Activated CD4-positive, alpha-beta memory T cell treated with anti-CD3 and anti-CD28 coated beads, Interleukin-2, amount 10 ng/mL, durations not matched to agents 7 days and 5 days (primary cell): Measurements from ENCODE around the gene SRCAP. TPM values are rescaled to one million over a fixed set of nuclear protein-coding genes. Genes with fewer than 3 reads are reported as not detected.

Experiments used
- CTCF ChIA-PET: fragments of 350-600 bp; sonication (Branson Sonifier 250); formaldehyde crosslinking; loops from one replicate; lab custom pipeline; 2021; ENCODE audit warnings: antibody characterized with exemption, inconsistent platforms; lab: Charles Lee
- POLR2A ChIA-PET: fragments of 350-600 bp; sonication (Branson Sonifier 250); formaldehyde crosslinking; loops from one replicate; lab custom pipeline; 2021; ENCODE audit warnings: antibody characterized with exemption; lab: Charles Lee
- DNase-seq: peaks from one replicate; pipeline ENCODE4 v3.0.0-alpha.2; 2020
- H3K27ac Mint-ChIP-seq: one replicate; pipeline ENCODE4 v1.8.0; 2021; ENCODE audit warnings: mild to moderate bottlenecking, mixed read lengths
- H3K27me3 Mint-ChIP-seq: one replicate; pipeline ENCODE4 v1.8.0; 2021; ENCODE audit warnings: mixed read lengths
- H3K36me3 Mint-ChIP-seq: one replicate; pipeline ENCODE4 v1.8.0; 2021; ENCODE audit warnings: low read depth, mixed read lengths
- H3K4me1 Mint-ChIP-seq: one replicate; pipeline ENCODE4 v1.8.0; 2021; ENCODE audit warnings: mixed read lengths
- H3K4me3 Mint-ChIP-seq: one replicate; pipeline ENCODE4 v1.8.0; 2021; ENCODE audit warnings: mild to moderate bottlenecking, mixed read lengths
- H3K9me3 Mint-ChIP-seq: one replicate; pipeline ENCODE4 v1.8.0; 2021; ENCODE audit warnings: mixed read lengths
- total RNA-seq, 2 experiments: library from RNA; stranded (reverse); gene quantifications; one replicate each; pipeline ENCODE4 v1.2.3, GENCODE V29; 2021

Gene SRCAP
- total RNA-seq, 2 experiments from 2014 or later = 63.2 to 65.0 TPM

- H3K27me3 Mint-ChIP-seq = no peaks in the 10 kb centered on the region
- ChIA-PET CTCF (interaction anchor here (1.1 kb wide), 1 partner anchor 12 kb away, joined by 4 read pairs; no protein-coding TSS in a partner anchor), POLR2A (interaction anchor here (1.0 to 4.5 kb wide), 3 partner anchors 8 to 86 kb away, joined by 4 to 28 read pairs (median 5); partner anchors contain the start of gene PHKG2)
- H3K4me3 Mint-ChIP-seq = no peak overlapping the region
- no peak for DNase-seq
- H3K36me3 Mint-ChIP-seq = peaks cover 26% of the 10 kb centered on the region
- H3K27ac Mint-ChIP-seq = no peak overlapping the region
- H3K4me1 Mint-ChIP-seq = peaks cover 29% of the 10 kb centered on the region
- no peaks in the 10 kb centered on the region for H3K9me3 Mint-ChIP-seq
These were observed 60.1 kb downstream of the SRCAP start for GRCh38 chr16:30758988-30759491.

GRCh38 chr16:30760001-30760559, 61.1 kb downstream of the SRCAP start:
- DNase-seq = no peak
- Mint-ChIP-seq H3K9me3 (no peaks in the 10 kb centered on the region), H3K36me3 (peaks cover 30% of the 10 kb centered on the region), H3K4me3 (no peak overlapping the region), H3K27me3 (no peaks in the 10 kb centered on the region), H3K27ac (no peak overlapping the region), H3K4me1 (peaks cover 29% of the 10 kb centered on the region)
- POLR2A ChIA-PET = interaction anchor here (0.8 to 4.5 kb wide), 5 partner anchors 9 to 85 kb away, joined by 3 to 28 read pairs (median 4); partner anchors contain the start of gene PHKG2
- CTCF ChIA-PET = interaction anchor here (1.1 kb wide), 1 partner anchor 11 kb away, joined by 4 read pairs; no protein-coding TSS in a partner anchor

DNA sequence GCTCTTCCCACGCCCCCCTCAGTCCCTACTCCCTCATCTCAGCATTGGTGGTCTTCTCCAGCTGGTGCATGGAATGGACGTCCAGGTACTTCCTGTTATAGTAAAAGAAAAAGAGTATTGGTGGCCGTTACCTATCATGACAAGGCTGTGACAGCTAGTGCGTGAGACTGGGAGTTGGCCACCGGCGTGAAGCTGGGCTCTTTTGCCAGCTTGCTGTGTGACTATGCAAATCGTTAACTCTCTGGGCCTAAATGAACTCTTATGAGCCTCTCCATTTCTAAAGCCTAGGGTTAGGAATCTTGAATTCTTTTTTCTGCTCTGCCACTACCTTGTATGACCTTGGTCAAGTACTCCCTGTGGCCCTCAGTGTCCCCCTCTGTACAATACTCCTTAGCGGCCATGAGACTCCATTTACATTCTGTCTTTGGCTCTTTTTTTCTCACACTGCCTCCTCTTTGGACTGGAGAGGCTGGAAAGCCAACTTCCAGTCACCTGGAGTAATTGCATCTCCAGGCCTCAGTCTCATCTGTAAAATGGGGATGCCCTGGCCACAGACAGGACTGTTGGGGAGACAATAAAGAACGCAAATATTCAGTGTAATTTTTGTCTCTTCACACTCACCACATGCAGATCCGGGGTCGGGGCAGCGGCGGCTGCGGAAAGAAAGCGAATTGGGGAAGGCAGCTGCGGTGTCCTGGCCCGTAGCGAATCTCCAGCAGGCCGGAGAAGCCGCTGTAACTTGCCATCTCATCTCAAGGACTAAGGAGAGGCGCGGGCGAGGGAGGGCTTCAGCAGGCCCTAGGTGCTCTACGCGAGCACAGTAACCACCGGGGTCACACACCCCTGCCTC, 61.8 kb downstream of the SRCAP start:
- no peak overlapping the region for H3K27ac Mint-ChIP-seq
- no peaks in the 10 kb centered on the region for H3K27me3 Mint-ChIP-seq
- H3K4me1 Mint-ChIP-seq = peaks cover 29% of the 10 kb centered on the region
- no peak for DNase-seq
- H3K4me3 Mint-ChIP-seq = peak overlapping the region; percentile 97
- CTCF ChIA-PET = no interaction called here
- peaks cover 35% of the 10 kb centered on the region for H3K36me3 Mint-ChIP-seq
- POLR2A ChIA-PET = interaction anchor here (0.8 to 4.5 kb wide), 3 partner anchors 11 to 13 kb away, joined by 3 to 28 read pairs (median 3); partner anchors contain the start of gene PHKG2
- no peaks in the 10 kb centered on the region for H3K9me3 Mint-ChIP-seq

DNA sequence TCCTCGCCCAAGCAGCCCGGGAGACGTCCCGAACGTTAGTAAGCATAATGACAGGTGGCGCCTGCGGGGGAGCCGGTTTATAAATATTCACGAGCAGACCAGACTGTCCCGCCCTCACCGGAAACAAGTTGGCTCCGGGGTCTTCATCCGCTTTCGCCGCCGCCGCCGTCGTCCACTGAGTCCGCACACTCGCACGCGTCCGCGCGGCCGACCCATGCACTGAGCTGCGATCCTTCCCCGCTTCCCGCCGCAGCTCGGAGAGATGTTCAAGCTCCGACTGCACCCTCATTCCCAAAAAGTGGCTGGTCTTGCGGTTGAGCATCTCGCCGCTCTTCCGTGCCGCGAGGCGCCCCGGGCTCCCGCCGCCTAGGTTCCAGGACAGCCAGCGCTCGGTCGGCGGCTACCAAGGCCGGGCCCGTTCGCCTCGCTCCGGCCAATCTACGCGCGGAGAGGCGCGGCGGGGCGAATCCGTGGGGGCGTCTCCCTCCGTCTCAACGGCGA, 62.5 kb downstream of the SRCAP start:
- ChIA-PET CTCF (no interaction called here), POLR2A (interaction anchor here (4.5 kb wide), 1 partner anchor 14 kb away, joined by 28 read pairs; the partner anchor contains the start of gene PHKG2)
- H3K36me3 Mint-ChIP-seq = peaks cover 39% of the 10 kb centered on the region
- peak; percentile 35 for DNase-seq
- H3K27me3 Mint-ChIP-seq = no peaks in the 10 kb centered on the region
- H3K4me1 Mint-ChIP-seq = peaks cover 29% of the 10 kb centered on the region
- peak overlapping the region; percentile 88 for H3K27ac Mint-ChIP-seq
- no peaks in the 10 kb centered on the region for H3K9me3 Mint-ChIP-seq
- peak overlapping the region; percentile 97 for H3K4me3 Mint-ChIP-seq

DNA sequence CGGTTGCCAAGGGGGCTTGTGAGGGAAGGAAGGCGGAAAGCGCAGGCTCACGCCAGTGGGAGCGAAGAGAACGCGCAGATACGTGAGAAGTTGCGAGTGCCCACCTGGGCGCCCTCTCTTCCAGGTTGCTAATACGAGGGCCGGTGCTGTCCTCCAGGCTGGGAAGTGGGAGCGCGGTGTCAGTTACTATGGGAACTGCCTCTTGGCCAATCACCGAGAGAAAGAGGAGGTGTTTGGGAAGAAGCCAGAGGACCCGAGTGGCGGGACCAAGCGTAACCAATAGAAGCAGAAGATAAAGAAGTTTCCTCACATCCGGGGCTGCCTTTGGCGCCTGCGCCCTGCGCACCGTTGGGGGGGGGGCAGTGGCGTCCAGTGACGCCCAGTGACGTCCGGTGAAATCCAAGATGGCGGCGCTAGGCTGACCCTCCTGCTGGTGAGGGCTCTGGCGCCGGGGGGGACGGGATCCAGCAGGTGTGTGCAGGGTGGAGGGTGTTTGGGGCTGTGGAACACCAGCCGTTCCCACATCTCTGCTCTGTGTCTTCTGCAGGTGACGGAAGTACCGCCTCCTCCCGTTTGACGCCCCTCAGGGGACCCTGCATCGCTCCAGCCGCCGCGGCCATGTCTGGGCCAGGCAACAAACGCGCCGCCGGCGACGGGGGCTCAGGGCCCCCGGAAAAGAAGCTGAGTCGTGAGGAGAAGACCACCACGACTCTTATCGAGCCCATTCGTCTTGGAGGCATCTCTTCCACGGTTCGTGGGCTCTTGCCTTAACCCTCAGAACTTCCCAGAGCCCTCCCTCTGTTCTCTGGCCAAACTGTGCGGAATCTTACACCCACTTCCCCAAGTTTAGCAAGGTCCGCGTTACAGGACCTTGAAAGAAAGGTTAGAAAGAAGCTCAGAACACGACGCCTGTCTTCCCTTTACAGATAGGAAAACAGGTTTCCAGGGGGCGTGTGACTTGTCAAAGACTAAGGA, 63.2 kb downstream of the SRCAP start, which contains the start of the genes CFAP119 and RNF40:
CFAP119 (minus strand) TSS at position 135 of the 975 bp plus-strand sequence. CDS start 314 bp downstream, outside the sequence.
RNF40 (plus strand) TSS at position 395 of the 975 bp plus-strand sequence; CDS start at position 619, 224 bp downstream.
- Mint-ChIP-seq H3K4me1 (peaks cover 29% of the 10 kb centered on the region), H3K27ac (peak within 1 kb of the TSS; percentile 88), H3K36me3 (peaks cover 46% of the 10 kb centered on the region), H3K27me3 (no peaks in the 10 kb centered on the region), H3K9me3 (no peaks in the 10 kb centered on the region), H3K4me3 (peak within 1 kb of the TSS; percentile 97)
- ChIA-PET CTCF (interaction anchor here (0.6 to 1.2 kb wide), 2 partner anchors 13 to 14 kb away, joined by 3 read pairs; partner anchors contain the start of gene PHKG2), POLR2A (interaction anchor here (1.0 to 4.5 kb wide), 3 partner anchors 11 to 15 kb away, joined by 3 to 28 read pairs (median 5); partner anchors contain the start of gene PHKG2)
- peak; percentile 94 for DNase-seq

- ChIA-PET CTCF (interaction anchor here (0.6 to 1.2 kb wide), 2 partner anchors 12 to 15 kb away, joined by 3 read pairs; partner anchors contain the start of gene PHKG2), POLR2A (interaction anchor here (1.0 to 4.5 kb wide), 3 partner anchors 12 to 16 kb away, joined by 3 to 28 read pairs (median 5); partner anchors contain the start of gene PHKG2)
- no peaks in the 10 kb centered on the region for H3K9me3 Mint-ChIP-seq
- no peak for DNase-seq
- peaks cover 29% of the 10 kb centered on the region for H3K4me1 Mint-ChIP-seq
- H3K27me3 Mint-ChIP-seq = no peaks in the 10 kb centered on the region
- peaks cover 52% of the 10 kb centered on the region for H3K36me3 Mint-ChIP-seq
- H3K4me3 Mint-ChIP-seq = peak overlapping the region; percentile 97
- peak overlapping the region; percentile 88 for H3K27ac Mint-ChIP-seq
These were observed 64.2 kb downstream of the SRCAP start for GRCh38 chr16:30762991-30763725.

- CTCF ChIA-PET = no interaction called here
- peak overlapping the region; percentile 48 for H3K4me3 Mint-ChIP-seq
These were observed 65.1 kb downstream of the SRCAP start for GRCh38 chr16:30764086-30764485.

DNA sequence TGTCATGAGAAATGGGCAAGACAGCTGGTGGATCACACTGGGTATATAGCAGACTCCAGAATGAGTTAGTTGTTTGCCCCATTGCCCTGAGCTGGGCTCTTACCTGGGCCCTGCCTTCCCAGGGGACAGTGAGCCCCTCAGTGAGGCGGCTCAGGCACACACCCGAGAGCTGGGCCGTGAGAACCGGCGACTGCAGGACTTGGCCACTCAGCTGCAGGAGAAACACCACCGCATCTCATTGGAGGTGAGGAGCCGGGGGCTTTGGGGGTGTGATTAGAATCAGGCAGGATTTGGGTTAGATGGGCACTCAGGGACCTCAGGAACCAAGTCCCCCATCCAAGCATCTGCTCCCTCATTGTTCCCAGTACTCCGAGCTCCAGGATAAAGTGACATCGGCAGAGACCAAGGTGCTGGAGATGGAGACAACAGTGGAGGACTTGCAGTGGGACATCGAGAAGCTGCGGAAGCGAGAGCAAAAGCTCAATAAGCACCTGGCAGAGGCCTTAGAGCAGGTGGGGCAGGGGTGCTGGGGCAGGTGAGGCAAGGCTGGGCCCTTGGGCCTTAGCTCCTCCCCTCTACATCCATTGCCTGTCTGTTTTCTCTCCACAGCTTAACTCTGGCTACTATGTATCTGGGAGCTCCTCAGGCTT, 66.0 kb downstream of the SRCAP start:
- Mint-ChIP-seq H3K4me1 (peaks cover 29% of the 10 kb centered on the region), H3K4me3 (no peak overlapping the region), H3K9me3 (no peaks in the 10 kb centered on the region), H3K27me3 (no peaks in the 10 kb centered on the region), H3K36me3 (peaks cover 65% of the 10 kb centered on the region), H3K27ac (no peak overlapping the region)
- POLR2A ChIA-PET = interaction anchor here (0.8 to 1.7 kb wide), 3 partner anchors 10 to 66 kb away, joined by 3 to 6 read pairs (median 3); partner anchors contain the start of genes PHKG2 and SRCAP
- CTCF ChIA-PET = no interaction called here
- no peak for DNase-seq

More at GRCh38 chr16:30764086-30764485, 65.1 kb downstream of the SRCAP start:
- H3K4me1 Mint-ChIP-seq = peaks cover 29% of the 10 kb centered on the region
- no peaks in the 10 kb centered on the region for H3K27me3 Mint-ChIP-seq
- POLR2A ChIA-PET = interaction anchor here (1.7 kb wide), 1 partner anchor 11 kb away, joined by 6 read pairs; no protein-coding TSS in a partner anchor
- H3K36me3 Mint-ChIP-seq = peaks cover 59% of the 10 kb centered on the region
- no peak for DNase-seq
- no peaks in the 10 kb centered on the region for H3K9me3 Mint-ChIP-seq
- no peak overlapping the region for H3K27ac Mint-ChIP-seq

GRCh38 chr16:30766206-30766932, 67.4 kb downstream of the SRCAP start:
- Mint-ChIP-seq H3K4me3 (no peak overlapping the region), H3K36me3 (peaks cover 73% of the 10 kb centered on the region), H3K27ac (no peak overlapping the region), H3K27me3 (no peaks in the 10 kb centered on the region), H3K9me3 (no peaks in the 10 kb centered on the region), H3K4me1 (peaks cover 19% of the 10 kb centered on the region)
- ChIA-PET POLR2A (no interaction called here), CTCF (no interaction called here)
- no peak for DNase-seq

DNA sequence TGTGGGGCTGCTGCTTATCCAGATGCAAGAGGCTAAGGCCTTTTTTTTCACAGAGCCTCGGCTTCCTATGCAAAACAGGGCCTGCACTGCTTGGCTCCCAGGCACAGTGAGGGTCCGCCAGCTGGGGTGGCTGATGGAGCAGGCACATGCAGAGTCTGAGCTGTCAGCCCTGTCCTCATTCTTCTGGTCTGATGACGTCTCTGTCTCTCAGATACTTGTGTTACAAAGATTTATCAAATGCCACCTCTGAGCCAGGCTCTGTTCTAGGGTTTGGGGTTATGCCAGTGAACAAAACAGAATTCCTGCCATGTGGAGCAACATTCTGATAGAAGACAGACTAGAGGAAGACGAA, 67.9 kb downstream of the SRCAP start:
- Mint-ChIP-seq H3K36me3 (peaks cover 76% of the 10 kb centered on the region), H3K27ac (no peak overlapping the region), H3K27me3 (no peaks in the 10 kb centered on the region), H3K4me1 (peaks cover 18% of the 10 kb centered on the region), H3K4me3 (no peak overlapping the region), H3K9me3 (no peaks in the 10 kb centered on the region)
- ChIA-PET CTCF (no interaction called here), POLR2A (no interaction called here)
- no peak for DNase-seq
